Gastrocnemius medialis (tissue), 4 donors: ENCODE data around the gene ATP2A1. TPM values are rescaled to one million over a fixed set of nuclear protein-coding genes. Genes with fewer than 3 reads are reported as not detected.

Experiments used
- ATAC-seq, 2 donors: fragments of 150-250 bp; one replicate each; pipeline ENCODE4 v1.9.1; 2016
- DNase-seq, 2 donors: peaks; one replicate each; pipeline ENCODE4 v3.0.0-alpha.2; 2019
- H3K27ac ChIP-seq, 4 donors: fragments of 200-600 bp; sonication (generic); 1 replicate in 1 of 4; 2 replicates in 3 of 4; pipeline ENCODE4 v1.5.1; 2016 to 2018; ENCODE audit warnings: mild to moderate bottlenecking in 2 of 4, moderate library complexity in 1 of 4
- H3K27me3 ChIP-seq, 3 donors: fragments of 200-600 bp; sonication (generic) in 2 of 3; 1 replicate in 1 of 3; 2 replicates in 2 of 3; pipeline versions ENCODE4 v1.5.1 to v1.6.0; 2016 to 2019; ENCODE audit warnings: mild to moderate bottlenecking in 1 of 3, moderate library complexity in 1 of 3
- H3K36me3 ChIP-seq, 2 donors: fragments of 200-600 bp; sonication (generic) in 1 of 2; one replicate each; pipeline ENCODE4 v1.5.1; 2017 to 2018
- H3K4me1 ChIP-seq, 2 donors: fragments of 200-600 bp; sonication (generic) in 1 of 2; one replicate each; pipeline ENCODE4 v1.5.1; 2016 to 2017; ENCODE audit warnings: mild to moderate bottlenecking in 2 of 2
- H3K4me3 ChIP-seq, 4 donors: fragments of 200-600 bp; sonication (generic) in 3 of 4; 1 replicate in 1 of 4; 2 replicates in 3 of 4; pipeline ENCODE4 v1.5.1; 2016 to 2019; ENCODE audit warnings: mild to moderate bottlenecking in 2 of 4
- H3K9me3 ChIP-seq, 3 donors: fragments of 200-600 bp; sonication (generic) in 2 of 3; 1 replicate in 1 of 3; 2 replicates in 2 of 3; pipeline ENCODE4 v1.5.1; 2016 to 2019
- CTCF ChIP-seq, 5 experiments: fragments of 450-650 bp in 3 of 5; fragments of 200-600 bp in 2 of 5; sonication (generic) in 2 of 5; IDR thresholded peaks in 4 of 5; conservative IDR thresholded peaks in 1 of 5; 1 replicate in 4 of 5; 2 replicates in 1 of 5; pipeline ENCODE4 v1.5.1; 2016 to 2019; ENCODE audit warnings: antibody characterized with exemption in 5 of 5, mild to moderate bottlenecking in 3 of 5, moderate library complexity in 3 of 5
- POLR2A ChIP-seq, 2 donors: fragments of 450-650 bp; IDR thresholded peaks; one replicate each; pipeline ENCODE4 v1.6.1; 2017; ENCODE audit warnings: antibody characterized with exemption in 2 of 2, mild to moderate bottlenecking in 2 of 2, moderate library complexity in 2 of 2
- in situ Hi-C, 4 donors: fragments of 200-750 bp; cut with MboI; loops; one replicate each; pipeline versions ENCODE4 v1.15.0 to v1.8.0; 2017; ENCODE audit warnings: low sequenced_read_pairs in 4 of 4
- intact Hi-C: fragments of 100-400 bp; cut with DNase I; formaldehyde crosslinking; loops from one replicate; pipeline ENCODE4 v1.15.1; 2023; ENCODE audit warnings: low total_unique reads
- total RNA-seq, 4 donors: library from RNA; depleted of rRNA; stranded (reverse); fragments of >200 nt; gene quantifications; one replicate each; pipeline versions ENCODE4 v1.1.0 to v1.2.3, GENCODE V29; 2016

Gene ATP2A1
- total RNA-seq, 4 donors from 2014 or later, result 380 to 909 (median 764) TPM

GRCh38 chr16:28846080-28846932 lies 32.0 kb upstream of the ATP2A1 start, which contains the start of gene TUFM:
TUFM (minus strand) TSS chr16:28846348; CDS start chr16:28846269, 79 bp downstream.
- peak; percentile 98 for DNase-seq
- Histone ChIP-seq H3K27ac (peak within 1 kb of the TSS; percentile 92 to 96 (median 94)), H3K9me3 (no peaks in the 10 kb centered on the region), H3K4me3 (peak within 1 kb of the TSS; percentile 93 to 100 (median 98)), H3K27me3 (no peaks in the 10 kb centered on the region), H3K4me1 (peaks cover 20 to 24% of the 10 kb centered on the region in 2 donors), H3K36me3 (peaks cover 0 to 37% of the 10 kb centered on the region in 2 donors)
- peak; percentile 93 to 96 for ATAC-seq
- intact Hi-C loops (loop anchor here (1.0 to 2.0 kb wide), 4 partner anchors 17 to 104 kb away; partner anchors contain the start of genes ATXN2L, NFATC2IP, RABEP2 and SH2B1), in situ Hi-C loops (loop anchor here in 1 of 4 donors (25.0 kb wide), 1 partner anchor 309 kb away; the partner anchor contains the start of gene NUPR1)
- TF ChIP-seq CTCF (IDR thresholded peaks at IDR 0.05 in 4 of 5, conservative IDR thresholded peaks at IDR 0.05 in 1 of 5), result peak; percentile 36 to 81 (median 70)
- peak; percentile 72 to 80 for TF ChIP-seq POLR2A (IDR thresholded peaks at IDR 0.05)

GRCh38 chr16:28846933-28847273 lies 31.4 kb upstream of the ATP2A1 start:
- Histone ChIP-seq H3K4me3 (peak overlapping the region; percentile 80 to 100 (median 96)), H3K27me3 (no peaks in the 10 kb centered on the region), H3K36me3 (peaks cover 0 to 31% of the 10 kb centered on the region in 2 donors), H3K27ac (peak overlapping the region; percentile 92 to 96 (median 94)), H3K4me1 (peaks cover 20 to 24% of the 10 kb centered on the region in 2 donors), H3K9me3 (no peaks in the 10 kb centered on the region)
- in situ Hi-C loops (loop anchor here in 1 of 4 donors (25.0 kb wide), 1 partner anchor 310 kb away; the partner anchor contains the start of gene NUPR1), intact Hi-C loops (loop anchor here (1.0 to 2.0 kb wide), 4 partner anchors 16 to 103 kb away; partner anchors contain the start of genes ATXN2L, NFATC2IP, RABEP2 and SH2B1)
- TF ChIP-seq CTCF (IDR thresholded peaks at IDR 0.05 in 4 of 5, conservative IDR thresholded peaks at IDR 0.05 in 1 of 5) (no peak), POLR2A (IDR thresholded peaks at IDR 0.05) (no peak)
- peak; percentile 15 to 18 for ATAC-seq
- no peak for DNase-seq

- no peaks in the 10 kb centered on the region for H3K9me3 ChIP-seq
- in situ Hi-C loops, result no loop called here
- no peak for TF ChIP-seq POLR2A (IDR thresholded peaks at IDR 0.05)
- no peak for TF ChIP-seq CTCF (IDR thresholded peaks at IDR 0.05 in 4 of 5, conservative IDR thresholded peaks at IDR 0.05 in 1 of 5)
- intact Hi-C loops, result no loop called here
- DNase-seq (no peak), ATAC-seq (no peak)
- H3K4me3 ChIP-seq, result no peak overlapping the region
- H3K27ac ChIP-seq, result peak overlapping the region in 1 of 4 donors; percentile 16
- no peaks in the 10 kb centered on the region for H3K27me3 ChIP-seq
- H3K36me3 ChIP-seq, result no peaks in the 10 kb centered on the region
- peaks cover 0 to 3% of the 10 kb centered on the region in 2 donors for H3K4me1 ChIP-seq
Measured at GRCh38 chr16:28858421-28858820, 19.9 kb upstream of the ATP2A1 start.

GRCh38 chr16:28859326-28859725 lies 19.0 kb upstream of the ATP2A1 start:
- Histone ChIP-seq H3K4me3 (no peak overlapping the region), H3K4me1 (peaks cover under 1 to 6% of the 10 kb centered on the region in 2 donors), H3K27ac (peak overlapping the region in 1 of 4 donors; percentile 16), H3K36me3 (no peaks in the 10 kb centered on the region), H3K9me3 (no peaks in the 10 kb centered on the region), H3K27me3 (no peaks in the 10 kb centered on the region)
- in situ Hi-C loops (no loop called here), intact Hi-C loops (no loop called here)
- DNase-seq (no peak), ATAC-seq (no peak)
- TF ChIP-seq POLR2A (IDR thresholded peaks at IDR 0.05) (no peak), CTCF (IDR thresholded peaks at IDR 0.05 in 4 of 5, conservative IDR thresholded peaks at IDR 0.05 in 1 of 5) (no peak)
